H1 (cell line): Measurements from ENCODE around the gene RNF135. TPM values are rescaled to one million over a fixed set of nuclear protein-coding genes. Genes with fewer than 3 reads are reported as not detected.
A peak's percentile ranks its signal among the peaks of the same experiment; 100 is the strongest.

Source experiments
- CTCF ChIA-PET: fragments of 300-600 bp; sonication (Branson Sonifier 250); formaldehyde crosslinking; loops from one replicate; lab custom pipeline; 2021; ENCODE audit not compliant: partially characterized antibody; lab: Charles Lee
- POLR2A ChIA-PET: fragments of 300-600 bp; sonication (Branson Sonifier 250); formaldehyde crosslinking; loops from one replicate; lab custom pipeline; 2021; ENCODE audit warnings: inconsistent platforms; ENCODE audit not compliant: partially characterized antibody; lab: Charles Lee
- DNase-seq, 2 experiments: peaks; one replicate each; pipeline versions ENCODE4 v3.0.0 to v3.0.0-alpha.2; 2010 to 2022; ENCODE audit warnings: low spot score in 2 of 2, low read depth in 1 of 2, mixed read lengths in 1 of 2
- FAIRE-seq: peaks from 2 replicates; lab custom pipeline; 2011; peaks lifted over from hg19 to GRCh38; lab: Jason Lieb, UNC
- H2AFZ ChIP-seq: 2 replicates; pipeline ENCODE4 v1.8.1; 2012; ENCODE audit warnings: low read length, inconsistent platforms
- H2AK5ac ChIP-seq: 2 replicates; pipeline ENCODE4 v1.6.1; 2013; ENCODE audit warnings: low read depth, low read length
- H2BK120ac ChIP-seq: replicated peaks from 2 replicates; pipeline ENCODE3; 2013; ENCODE audit warnings: low read depth, low read length, inconsistent platforms
- H2BK12ac ChIP-seq: 2 replicates; pipeline ENCODE4 v1.6.1; 2013; ENCODE audit warnings: low read depth, low read length
- H2BK15ac ChIP-seq: 2 replicates; pipeline ENCODE4 v1.6.1; 2013; ENCODE audit warnings: low read length
- H2BK20ac ChIP-seq: 2 replicates; pipeline ENCODE4 v1.6.1; 2013; ENCODE audit warnings: low read length
- H2BK5ac ChIP-seq: 2 replicates; pipeline ENCODE4 v1.6.1; 2013; ENCODE audit warnings: low read depth, low read length
- H3K14ac ChIP-seq: 2 replicates; pipeline ENCODE4 v1.6.1; 2013; ENCODE audit warnings: inconsistent platforms; ENCODE audit not compliant: insufficient read length
- H3K18ac ChIP-seq: 2 replicates; pipeline ENCODE4 v1.6.1; 2013; ENCODE audit warnings: low read length; ENCODE audit errors: extremely low read depth
- H3K23ac ChIP-seq: 2 replicates; pipeline ENCODE4 v1.6.1; 2013; ENCODE audit warnings: inconsistent platforms; ENCODE audit not compliant: insufficient read length
- H3K23me2 ChIP-seq: 2 replicates; pipeline ENCODE4 v1.6.1; 2013; ENCODE audit warnings: low read depth, low read length
- H3K27ac ChIP-seq: 2 replicates; pipeline ENCODE4 v1.6.1; 2011; ENCODE audit warnings: low read depth, low read length, inconsistent platforms
- H3K27me3 ChIP-seq, 4 experiments: replicated peaks in 1 of 4; 1 replicate in 1 of 4; 2 replicates in 3 of 4; pipeline versions ENCODE4 v1.6.1 to v1.8.1; 2011 to 2013; ENCODE audit warnings: low read length in 3 of 4, mild to moderate bottlenecking in 3 of 4, inconsistent platforms in 2 of 4, mixed read lengths in 2 of 4, moderate library complexity in 1 of 4; ENCODE audit not compliant: control insufficient read depth in 3 of 4, insufficient read depth in 3 of 4; ENCODE audit errors: extremely low read depth in 1 of 4
- H3K36me3 ChIP-seq, 4 experiments: 2 replicates each; pipeline versions ENCODE4 v1.6.1 to v1.8.1; 2011 to 2013; ENCODE audit warnings: mild to moderate bottlenecking in 4 of 4, low read length in 3 of 4, moderate library complexity in 2 of 4, control low read depth in 1 of 4, inconsistent platforms in 1 of 4; ENCODE audit not compliant: insufficient read depth in 4 of 4, control insufficient read depth in 2 of 4
- H3K4ac ChIP-seq: replicated peaks from 2 replicates; pipeline ENCODE3; 2013; ENCODE audit warnings: low read length, low read depth, mixed read lengths, inconsistent platforms; ENCODE audit not compliant: insufficient read length
- H3K4me1 ChIP-seq, 4 experiments: replicated peaks in 1 of 4; 1 replicate in 1 of 4; 2 replicates in 3 of 4; pipeline versions ENCODE4 v1.6.1 to v1.8.1; 2011 to 2013; ENCODE audit warnings: low read length in 3 of 4, inconsistent platforms in 2 of 4, mixed read lengths in 1 of 4; ENCODE audit not compliant: insufficient read depth in 4 of 4, control insufficient read depth in 3 of 4
- H3K4me2 ChIP-seq, 2 experiments: 2 replicates each; pipeline versions ENCODE4 v1.6.1 to v1.8.1; 2011 to 2013; ENCODE audit warnings: low read depth in 2 of 2, low read length in 2 of 2, control low read depth in 1 of 2, inconsistent platforms in 1 of 2, mild to moderate bottlenecking in 1 of 2; ENCODE audit not compliant: insufficient read depth in 1 of 2
- H3K4me3 ChIP-seq, 4 experiments: fragments of 200-600, 300-600 bp in 1 of 4; sonication (generic), shearing (Covaris generic), sonication (Bioruptor Twin) in 1 of 4; 2 replicates each; pipeline versions ENCODE4 v1.5.1 to v1.8.1; 2011 to 2016; ENCODE audit warnings: low read length in 4 of 4, low read depth in 3 of 4, control low read depth in 2 of 4, inconsistent platforms in 2 of 4, mild to moderate bottlenecking in 2 of 4, mixed read lengths in 1 of 4, moderate library complexity in 1 of 4; ENCODE audit not compliant: insufficient read depth in 2 of 4; ENCODE audit errors: extremely low read depth in 1 of 4
- H3K56ac ChIP-seq: replicated peaks from 2 replicates; pipeline ENCODE3; 2013; ENCODE audit warnings: low read depth, mild to moderate bottlenecking, mixed read lengths, low read length, inconsistent platforms; ENCODE audit not compliant: insufficient read length
- H3K79me1 ChIP-seq: 2 replicates; pipeline ENCODE4 v1.6.1; 2013; ENCODE audit warnings: low read depth, low read length, control low read depth
- H3K79me2 ChIP-seq, 2 experiments: 2 replicates each; pipeline versions ENCODE4 v1.6.1 to v1.8.1; 2012 to 2013; ENCODE audit warnings: low read length in 2 of 2, mild to moderate bottlenecking in 2 of 2, inconsistent platforms in 1 of 2; ENCODE audit not compliant: insufficient read depth in 2 of 2, control insufficient read depth in 1 of 2
- H3K9ac ChIP-seq, 4 experiments: replicated peaks in 1 of 4; 1 replicate in 1 of 4; 2 replicates in 3 of 4; pipeline versions ENCODE4 v1.6.1 to v1.8.1; 2011 to 2013; ENCODE audit warnings: low read depth in 3 of 4, low read length in 3 of 4, control low read depth in 2 of 4, mild to moderate bottlenecking in 2 of 4, moderate library complexity in 2 of 4, inconsistent platforms in 1 of 4; ENCODE audit errors: extremely low read depth in 1 of 4
- H3K9me3 ChIP-seq, 2 experiments: 2 replicates each; pipeline versions ENCODE4 v1.6.1 to v1.8.1; 2012 to 2013; ENCODE audit warnings: mild to moderate bottlenecking in 2 of 2, moderate library complexity in 2 of 2, control low read depth in 1 of 2, inconsistent platforms in 1 of 2, low read depth in 1 of 2, low read length in 1 of 2, mixed read lengths in 1 of 2; ENCODE audit not compliant: insufficient read depth in 2 of 2
- H4K20me1 ChIP-seq, 2 experiments: replicated peaks in 1 of 2; 2 replicates each; pipeline versions ENCODE3 to v1.8.1; 2011 to 2013; ENCODE audit warnings: inconsistent platforms in 2 of 2, low read length in 2 of 2, mild to moderate bottlenecking in 1 of 2; ENCODE audit not compliant: insufficient read depth in 2 of 2, control insufficient read depth in 1 of 2
- H4K5ac ChIP-seq: 2 replicates; pipeline ENCODE4 v1.6.1; 2013; ENCODE audit warnings: low read length, low read depth, mixed read lengths, inconsistent platforms; ENCODE audit not compliant: insufficient read length
- H4K8ac ChIP-seq: 2 replicates; pipeline ENCODE4 v1.8.0; 2013; ENCODE audit warnings: mild to moderate bottlenecking, moderate library complexity, low read length, inconsistent platforms; ENCODE audit not compliant: insufficient read depth; ENCODE audit errors: extremely low read depth
- H4K91ac ChIP-seq: replicated peaks from 2 replicates; pipeline ENCODE3; 2013; ENCODE audit warnings: low read length, mixed read lengths, inconsistent platforms; ENCODE audit not compliant: insufficient read length
- HDAC2 ChIP-seq, 2 experiments: fragments of 300-600 bp in 1 of 2; sonication (generic) in 1 of 2; IDR thresholded peaks; 2 replicates each; pipeline ENCODE4 v1.6.1; 2011 to 2012; ENCODE audit warnings: low read depth in 2 of 2, low read length in 2 of 2, mild to moderate bottlenecking in 2 of 2, moderate library complexity in 2 of 2, borderline replicate concordance in 1 of 2, inconsistent platforms in 1 of 2
- KDM4A ChIP-seq: IDR thresholded peaks from one replicate; pipeline ENCODE4 v1.7.1; 2012; ENCODE audit warnings: low read depth, mild to moderate bottlenecking, moderate library complexity, low read length, inconsistent platforms; ENCODE audit not compliant: severe bottlenecking
- WGBS, 2 experiments: shearing (Covaris generic) in 1 of 2; methylation state at CpG; one replicate each; pipeline versions ENCODE4 v1.1.6 to v1.1.7; 2013 to 2015; ENCODE audit warnings: low lambda C conversion rate in 2 of 2, mixed read lengths in 2 of 2, inconsistent platforms in 1 of 2, low coverage in 1 of 2, missing lambda C conversion rate in 1 of 2; ENCODE audit not compliant: insufficient replicate concordance in 2 of 2, insufficient coverage in 1 of 2, insufficient read length in 1 of 2; ENCODE audit errors: extremely low coverage in 1 of 2, missing lambda C conversion rate in 1 of 2; 5-methylcytosine and 5-hydroxymethylcytosine counted together
- polyA plus RNA-seq, 7 experiments: library from polyadenylated mRNA; depleted of rRNA in 3 of 7; stranded (reverse) in 5 of 7; unstranded in 2 of 7; fragments of >200 nt in 5 of 7; fragments of 200-250 nt in 2 of 7; gene quantifications; 1 replicate in 5 of 7; 2 replicates in 1 of 7; 4 replicates in 1 of 7; pipeline versions ENCODE4 v1.2.1 to v1.2.3, GENCODE V29; 2011 to 2013; ENCODE audit warnings: missing spikeins in 2 of 7, mixed read lengths in 2 of 7
- total RNA-seq: library from RNA; stranded (reverse); fragmentation: NEBNext Ultra II Directional; extraction: Animal tissue kit (Norgen Biotek cat#: 25700); gene quantifications from 2 replicates; pipeline ENCODE4 v1.2.1, GENCODE V29; 2021

RNF135 gene
- total and polyA plus RNA-seq, 2 of the 8 experiments (the other 6 are each of a cell fraction or from before 2014, with no cell fraction given): 8.8 to 9.0 TPM

DNA sequence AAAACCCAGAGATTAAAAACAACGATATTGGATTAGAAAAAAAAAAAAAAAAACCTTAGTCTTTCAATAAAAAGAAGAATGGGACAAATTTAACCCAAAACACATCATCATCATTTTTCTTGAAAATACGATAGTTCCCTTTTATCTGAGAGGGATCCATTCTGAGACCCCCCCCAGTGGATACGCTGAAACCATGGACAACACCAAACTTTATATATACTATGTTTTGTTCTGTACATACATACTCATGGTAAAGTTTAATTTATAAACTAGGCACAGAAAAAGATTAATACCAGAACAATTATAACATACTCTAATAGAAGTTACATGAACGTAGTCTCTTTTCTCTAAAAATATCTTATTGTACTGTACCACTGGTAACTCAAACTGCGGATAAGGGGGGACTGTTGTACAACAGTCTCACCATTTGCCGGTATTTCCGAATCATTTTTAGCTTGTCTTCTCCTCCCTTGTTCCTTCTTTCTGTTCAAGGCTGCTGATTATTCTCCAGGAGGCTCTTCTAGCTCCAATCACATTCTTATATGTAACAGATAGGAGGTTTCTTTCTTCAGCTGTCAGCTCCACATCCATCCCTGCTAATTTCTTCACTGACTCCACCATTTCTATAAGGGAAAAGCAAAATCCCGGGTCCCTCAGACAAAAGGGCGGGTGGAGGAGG lies 37.0 kb downstream of the RNF135 start:
- no peak for FAIRE-seq
- H3K4ac ChIP-seq: no peak overlapping the region
- H3K23ac ChIP-seq: no peak overlapping the region
- H3K36me3 ChIP-seq: no peaks in the 10 kb centered on the region
- H4K91ac ChIP-seq: no peak overlapping the region
- ChIA-PET CTCF (interaction anchor here (0.6 to 1.6 kb wide), 6 partner anchors 10 to 898 kb away, joined by 3 to 6 read pairs (median 4); no protein-coding TSS in a partner anchor), POLR2A (interaction anchor here (0.7 to 2.2 kb wide), 4 partner anchors 13 to 536 kb away, joined by 3 to 15 read pairs (median 5); partner anchors contain the start of gene RNF135)
- peaks cover 6% of the 10 kb centered on the region; the same call in 1 of the 2 replicates for H3K23me2 ChIP-seq
- H3K4me1 ChIP-seq: no peaks in the 10 kb centered on the region
- H4K20me1 ChIP-seq: no peaks in the 10 kb centered on the region
- no peaks in the 10 kb centered on the region for H3K79me1 ChIP-seq
- H2BK120ac ChIP-seq: no peak overlapping the region
- H4K8ac ChIP-seq: peak overlapping the region; percentile 89; the same call in 1 of the 2 replicates
- H2BK12ac ChIP-seq: no peak overlapping the region
- no peaks in the 10 kb centered on the region for H3K79me2 ChIP-seq
- no peak overlapping the region for H2BK20ac ChIP-seq
- TF ChIP-seq HDAC2 (IDR thresholded peaks at IDR 0.05; ENCODE audit: borderline replicate concordance in 1 of 2, low read depth in 2 of 2, low read length in 2 of 2) (no peak), KDM4A (no peak)
- no peak overlapping the region for H4K5ac ChIP-seq
- H2AK5ac ChIP-seq: no peak overlapping the region
- H2BK15ac ChIP-seq: no peak overlapping the region
- no peak overlapping the region for H3K14ac ChIP-seq
- peaks cover 0 to 7% (median 6%) of the 10 kb centered on the region in 4 experiments; a peak in 5 of 7 replicates for H3K27me3 ChIP-seq
- no peak overlapping the region for H3K18ac ChIP-seq
- H3K4me2 ChIP-seq: peak overlapping the region; percentile 73 to 98
- H3K27ac ChIP-seq: no peak overlapping the region
- H2BK5ac ChIP-seq: no peak overlapping the region
- no peak for DNase-seq
- H2AFZ ChIP-seq: peak overlapping the region; percentile 69
- peak overlapping the region in 2 of 4 experiments; percentile 25; a peak in 2 of 7 replicates for H3K9ac ChIP-seq
- no peak overlapping the region for H3K56ac ChIP-seq
- WGBS, 2 experiments: 65% methylated on average over 9 of the region's 9 CpGs; no CpG with 5 or more reads in 1 of the 2 experiments
- H3K4me3 ChIP-seq: peak overlapping the region; percentile 59 to 71 (median 66)
- H3K9me3 ChIP-seq: no peaks in the 10 kb centered on the region
